PC-9 (cell line): Measurements from ENCODE around the gene CHMP1B. TPM values are rescaled to one million over a fixed set of nuclear protein-coding genes. Genes with fewer than 3 reads are reported as not detected.

ENCODE experiments used
- BruUV-seq: library from RNA; stranded (reverse); fragments of 400-500 nt; replicated peaks from 2 replicates; lab custom pipeline; 2021; lab: Mats Ljungman, UMichigan
- CTCF ChIA-PET: fragments of 300-600 bp; sonication (Branson Sonifier 250); formaldehyde crosslinking; loops from one replicate; lab custom pipeline; 2022; ENCODE audit warnings: antibody characterized with exemption; lab: Charles Lee
- POLR2A ChIA-PET: fragments of 300-600 bp; sonication (Branson Sonifier 250); formaldehyde crosslinking; loops from one replicate; lab custom pipeline; 2022; ENCODE audit warnings: antibody characterized with exemption; ENCODE audit not compliant: unreplicated experiment; lab: Charles Lee
- DNase-seq, 2 experiments: peaks; one replicate each; pipeline versions ENCODE4 v3.0.0 to v3.0.0-alpha.2; 2015 to 2022; ENCODE audit warnings: mixed read lengths in 1 of 2
- H2AFZ ChIP-seq: fragments of 200-600 bp; sonication (generic); 2 replicates; pipeline ENCODE4 v1.8.1; 2017; ENCODE audit warnings: antibody characterized with exemption
- H3F3A ChIP-seq: fragments of 200-600 bp; sonication (generic); 2 replicates; pipeline ENCODE4 v1.8.1; 2017; ENCODE audit warnings: antibody characterized with exemption, mild to moderate bottlenecking, low read depth; ENCODE audit not compliant: insufficient read depth
- H3K27ac ChIP-seq: fragments of 200-600 bp; sonication (generic); 2 replicates; pipeline ENCODE4 v1.6.1; 2016; ENCODE audit warnings: mixed run types
- H3K27me3 ChIP-seq: fragments of 200-600 bp; sonication (generic); 2 replicates; pipeline ENCODE4 v1.6.1; 2016; ENCODE audit warnings: low read depth, mixed run types; ENCODE audit not compliant: insufficient read depth
- H3K36me3 ChIP-seq: fragments of 200-600 bp; sonication (generic); 2 replicates; pipeline ENCODE4 v1.6.1; 2016; ENCODE audit warnings: low read depth, mixed run types
- H3K4me1 ChIP-seq: fragments of 200-600 bp; sonication (generic); replicated peaks from 2 replicates; pipeline ENCODE4 v1.6.1; 2016; ENCODE audit warnings: mixed run types; ENCODE audit not compliant: insufficient read depth
- H3K4me2 ChIP-seq: fragments of 200-600 bp; sonication (generic); 2 replicates; pipeline ENCODE4 v1.6.1; 2017; ENCODE audit warnings: mixed run types
- H3K4me3 ChIP-seq: fragments of 200-600 bp; sonication (generic); 2 replicates; pipeline ENCODE4 v1.6.1; 2016; ENCODE audit warnings: mixed run types
- H3K79me2 ChIP-seq: fragments of 200-600 bp; sonication (generic); 2 replicates; pipeline ENCODE4 v1.6.1; 2017; ENCODE audit warnings: low read depth, mixed run types
- H3K9me2 ChIP-seq: fragments of 200-600 bp; sonication (generic); 2 replicates; pipeline ENCODE4 v1.8.1; 2017; ENCODE audit warnings: mild to moderate bottlenecking; ENCODE audit not compliant: insufficient read depth
- H3K9me3 ChIP-seq: fragments of 200-600 bp; sonication (generic); 2 replicates; pipeline ENCODE4 v1.8.1; 2016; ENCODE audit warnings: low read depth; ENCODE audit not compliant: insufficient read depth
- H4K20me1 ChIP-seq: fragments of 200-600 bp; sonication (generic); 2 replicates; pipeline ENCODE4 v1.8.1; 2017; ENCODE audit not compliant: insufficient read depth
- CTCF ChIP-seq: fragments of 200-600 bp; sonication (generic); conservative IDR thresholded peaks from 2 replicates; pipeline ENCODE4 v1.6.1; 2017; ENCODE audit warnings: mixed run types, antibody characterized with exemption, mild to moderate bottlenecking, moderate library complexity
- EZH2 ChIP-seq: fragments of 200-600 bp; sonication (generic); IDR thresholded peaks from 2 replicates; pipeline ENCODE4 v1.8.0; 2017; ENCODE audit warnings: antibody characterized with exemption, low read depth
- intact Hi-C: fragments of 100-400 bp; cut with micrococcal nuclease; formaldehyde crosslinking; loops from one replicate; pipeline ENCODE4 v1.10.0; 2022; ENCODE audit not compliant: unreplicated experiment
- total RNA-seq: library from RNA; stranded (reverse); gene quantifications from 2 replicates; pipeline ENCODE4 v1.2.3, GENCODE V29; 2021

The CHMP1B gene
- total RNA-seq, 1 experiment from 2014 or later = 68.0 TPM

- TF ChIP-seq EZH2 (no peak), CTCF (no peak)
- H3K4me1 ChIP-seq = peaks cover 34% of the 10 kb centered on the region
- no peak overlapping the region; the same call in 1 of the 2 replicates for H2AFZ ChIP-seq
- ChIA-PET POLR2A (interaction anchor here (0.6 to 0.7 kb wide), 2 partner anchors 9 to 132 kb away, joined by 3 to 4 read pairs; partner anchors contain the start of gene IMPA2), CTCF (interaction anchor here (0.7 kb wide), 1 partner anchor 116 kb away, joined by 9 read pairs; no protein-coding TSS in a partner anchor)
- BruUV-seq = no TSS peak
- DNase-seq = no peak
- peak overlapping the region; percentile 98; the same call in 1 of the 2 replicates for H3K4me3 ChIP-seq
- H3K79me2 ChIP-seq = peaks cover 31% of the 10 kb centered on the region
- H3K4me2 ChIP-seq = peak overlapping the region; percentile 100
- intact Hi-C loops = loop anchor here (1.0 kb wide), 1 partner anchor 23 kb away; no protein-coding TSS in a partner anchor
- H3K9me3 ChIP-seq = no peaks in the 10 kb centered on the region
- peak overlapping the region; percentile 83 for H3K27ac ChIP-seq
- no peaks in the 10 kb centered on the region for H3K27me3 ChIP-seq
- H3K9me2 ChIP-seq = no peaks in the 10 kb centered on the region
- no peaks in the 10 kb centered on the region for H3K36me3 ChIP-seq
- H3F3A ChIP-seq = peaks cover 22% of the 10 kb centered on the region
- peaks cover 10% of the 10 kb centered on the region; the same call in 1 of the 2 replicates for H4K20me1 ChIP-seq
Measured at GRCh38 chr18:11849279-11849678, 1.9 kb upstream of the CHMP1B start.

DNA sequence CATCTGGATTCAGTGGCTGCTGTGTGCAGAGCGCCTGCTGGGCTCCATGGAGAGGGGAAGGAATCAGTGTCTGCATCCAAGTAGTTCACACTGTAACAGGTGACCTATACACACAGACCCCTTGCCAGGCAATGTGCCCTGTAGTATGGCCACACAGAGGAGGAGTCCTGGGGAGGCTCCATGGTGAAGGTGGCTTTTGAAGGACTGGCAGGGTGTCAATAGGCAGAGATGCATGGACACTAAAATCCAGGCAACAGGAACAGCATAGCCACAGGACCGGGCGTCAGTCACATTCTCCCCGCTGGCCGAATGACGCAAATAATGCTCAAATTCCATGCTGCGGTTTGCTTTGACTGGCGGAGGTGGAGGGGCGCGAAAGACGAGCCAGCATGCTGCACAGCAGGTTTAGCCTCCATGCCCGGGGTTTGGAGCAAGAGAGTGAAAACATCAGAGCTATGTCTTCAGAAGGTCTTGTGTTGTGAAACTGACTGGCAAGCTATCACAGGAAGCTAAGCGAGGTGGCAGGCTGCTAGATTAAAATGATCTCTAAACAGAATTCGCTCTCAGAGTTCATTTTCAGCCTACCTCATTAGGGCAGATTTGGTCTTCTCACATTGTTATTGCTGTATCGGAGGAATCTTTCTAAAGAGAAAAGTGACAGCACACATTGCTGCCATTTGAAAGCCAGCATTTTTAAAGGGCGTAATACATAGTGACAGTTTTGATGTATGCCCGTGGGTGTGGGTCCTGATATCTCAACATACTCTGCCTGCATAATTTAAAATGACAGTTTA, 1.2 kb upstream of the CHMP1B start:
- ChIA-PET CTCF (no interaction called here), POLR2A (interaction anchor here (0.5 to 0.7 kb wide), 4 partner anchors 18 to 558 kb away, joined by 3 to 11 read pairs (median 5); partner anchors contain the start of gene PRELID3A)
- no peaks in the 10 kb centered on the region for H3K36me3 ChIP-seq
- H3K27ac ChIP-seq = peak overlapping the region; percentile 83
- H3K79me2 ChIP-seq = peaks cover 38% of the 10 kb centered on the region
- no peaks in the 10 kb centered on the region for H3K9me2 ChIP-seq
- intact Hi-C loops = loop anchor here (1.0 kb wide), 1 partner anchor 22 kb away; no protein-coding TSS in a partner anchor
- peak overlapping the region; percentile 100 for H3K4me2 ChIP-seq
- no peak for TF ChIP-seq EZH2
- no peak for TF ChIP-seq CTCF
- peaks cover 34% of the 10 kb centered on the region for H3K4me1 ChIP-seq
- H3K27me3 ChIP-seq = no peaks in the 10 kb centered on the region
- H3K9me3 ChIP-seq = no peaks in the 10 kb centered on the region
- peaks cover 29% of the 10 kb centered on the region for H3F3A ChIP-seq
- peak overlapping the region; percentile 76 for H2AFZ ChIP-seq
- H3K4me3 ChIP-seq = peak overlapping the region; percentile 98
- peak; percentile 93 for DNase-seq
- no TSS peak for BruUV-seq
- H4K20me1 ChIP-seq = peaks cover 10% of the 10 kb centered on the region; the same call in 1 of the 2 replicates

DNA sequence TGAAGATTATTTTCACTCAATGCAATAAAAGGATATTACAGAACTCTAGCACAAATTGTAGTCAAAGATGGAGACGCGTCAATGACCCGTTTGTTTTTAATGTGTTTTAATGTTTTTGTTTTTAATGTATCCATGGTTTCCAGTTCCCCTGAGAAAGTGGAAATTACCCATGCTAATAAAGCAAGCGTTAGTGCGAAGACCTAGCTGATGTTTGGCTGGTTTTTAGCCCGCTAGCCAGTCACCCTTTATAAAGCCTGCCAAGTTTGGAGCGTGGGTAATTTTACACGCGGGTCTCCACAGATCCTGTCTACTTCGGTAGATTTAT, 430 bp upstream of the CHMP1B start:
- Histone ChIP-seq H2AFZ (peak overlapping the region; percentile 76), H3K9me2 (no peaks in the 10 kb centered on the region), H3F3A (peaks cover 37% of the 10 kb centered on the region), H3K79me2 (peaks cover 45% of the 10 kb centered on the region), H3K4me1 (peaks cover 34% of the 10 kb centered on the region), H3K9me3 (no peaks in the 10 kb centered on the region), H3K27ac (peak overlapping the region; percentile 83), H3K4me3 (peak overlapping the region; percentile 98), H3K4me2 (peak overlapping the region; percentile 100), H3K36me3 (no peaks in the 10 kb centered on the region), H4K20me1 (peaks cover 10% of the 10 kb centered on the region; the same call in 1 of the 2 replicates), H3K27me3 (no peaks in the 10 kb centered on the region)
- TF ChIP-seq EZH2 = no peak
- no peak for TF ChIP-seq CTCF
- TSS peak; percentile 64 for BruUV-seq
- DNase-seq = peak in 1 of 2 experiments; percentile 45
- intact Hi-C loops = loop anchor here (1.0 kb wide), 2 partner anchors 10 to 42 kb away; no protein-coding TSS in a partner anchor
- ChIA-PET CTCF (no interaction called here), POLR2A (interaction anchor here (0.5 kb wide), 1 partner anchor 17 kb away, joined by 11 read pairs; no protein-coding TSS in a partner anchor)
